ENCODE data around the gene PPME1. TPM values are rescaled to one million over a fixed set of nuclear protein-coding genes. Genes with fewer than 3 reads are reported as not detected.
"Not testable (repeated sequence)": the region's sequence is repeated elsewhere in the genome, so short reads cannot be mapped to it uniquely, and the experiment has no call there.

The PPME1 gene
- total RNA-seq, 8 experiments from 2014 or later: 34.9 to 68.7 (median 46.8) TPM

DNA sequence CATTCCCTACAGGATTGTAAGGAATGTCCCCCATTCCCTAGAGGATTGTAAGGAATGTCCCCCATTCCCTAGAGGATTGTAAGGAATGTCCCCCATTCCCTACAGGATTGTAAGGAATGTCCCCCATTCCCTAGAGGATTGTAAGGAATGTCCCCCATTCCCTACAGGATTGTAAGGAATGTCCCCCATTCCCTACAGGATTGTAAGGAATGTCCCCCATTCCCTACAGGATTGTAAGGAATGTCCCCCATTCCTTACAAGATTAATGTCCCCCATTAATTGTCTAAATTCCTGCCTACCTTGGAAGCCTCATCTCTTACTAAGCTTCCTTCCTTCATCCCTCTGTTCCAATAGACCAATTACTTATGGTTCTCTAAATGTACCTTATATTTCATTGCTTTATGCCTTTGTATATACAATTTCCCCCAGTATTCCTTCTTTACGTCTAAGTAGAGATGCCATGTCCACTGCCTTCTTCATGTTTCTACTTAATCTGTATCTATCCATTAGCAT, 31.1 kb upstream of the PPME1 start:
- WGBS, 10 experiments: 80 to 100% (median 100%) methylated on average over 1 of the region's 1 CpG; no CpG with 5 or more reads in 1 of the 10 experiments
- in situ Hi-C loops (cut with MboI; ENCODE audit: low pct_unique_long_range_greater_than_20kb in 2 of 9, low sequenced_read_pairs in 9 of 9, unreplicated experiment in 9 of 9); H3K4me3 ChIP-seq; H3K27ac ChIP-seq; ATAC-seq (replicated peaks in 6 of 8): not testable (repeated sequence)
- peaks cover 12 to 18% of the 10 kb centered on the region in 2 donors for H3K4me1 ChIP-seq (replicated peaks in 1 of 2)

DNA sequence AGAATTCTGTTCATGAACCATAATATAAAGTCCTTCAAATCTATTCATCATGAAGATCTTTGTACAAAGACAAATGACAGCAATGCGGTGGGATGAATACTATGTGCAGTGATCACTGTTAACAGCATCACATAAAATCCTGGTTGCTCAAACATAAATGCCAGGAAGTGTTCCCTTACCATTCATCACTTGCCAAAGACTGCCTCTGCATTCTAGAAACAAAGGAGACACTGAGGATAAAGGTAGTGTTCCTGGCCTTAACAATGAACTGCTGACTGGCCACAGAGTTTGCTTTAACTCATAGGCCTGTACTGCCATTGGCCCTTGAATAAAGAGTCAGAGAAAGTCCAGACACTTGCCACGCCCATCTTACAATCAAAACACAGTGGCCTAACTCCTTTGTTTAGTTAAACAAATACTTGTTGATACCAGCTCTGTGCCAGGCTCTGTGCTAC, 29.8 kb upstream of the PPME1 start:
- in situ Hi-C loops (cut with MboI; ENCODE audit: low pct_unique_long_range_greater_than_20kb in 2 of 9, low sequenced_read_pairs in 9 of 9, unreplicated experiment in 9 of 9): no loop called here
- no peak overlapping the region for H3K27ac ChIP-seq
- ATAC-seq (replicated peaks in 6 of 8): peak in 7 of 8 experiments; percentile 25 to 89 (median 85)
- H3K4me3 ChIP-seq: no peak overlapping the region
- peaks cover 12 to 18% of the 10 kb centered on the region in 2 donors for H3K4me1 ChIP-seq (replicated peaks in 1 of 2)
- WGBS, 10 experiments: 0 to 70% (median 40%) methylated on average over 1 to 2 of the region's 2 CpGs; no CpG with 5 or more reads in 5 of the 10 experiments

DNA sequence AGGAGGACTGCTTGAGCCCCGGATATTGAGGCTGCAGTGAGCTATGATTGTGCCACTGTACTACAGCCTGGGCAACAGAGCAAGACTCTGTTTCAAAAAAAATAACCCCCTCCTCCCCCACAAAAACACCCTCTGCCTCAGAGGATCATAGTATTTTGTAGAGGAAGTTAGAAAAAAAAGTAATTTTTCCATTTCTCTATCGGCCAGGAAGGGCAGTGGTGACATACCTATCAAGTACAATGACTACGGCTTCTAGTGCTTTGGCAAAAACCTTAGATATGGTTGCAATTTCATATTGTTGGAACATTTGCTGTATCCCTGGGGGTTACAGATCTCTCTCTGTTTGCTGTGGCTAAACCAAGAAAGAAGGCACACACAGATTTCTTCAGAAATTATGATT, 29.2 kb upstream of the PPME1 start:
- Histone ChIP-seq H3K4me3 (no peak overlapping the region), H3K27ac (no peak overlapping the region), H3K4me1 (replicated peaks in 1 of 2) (peaks cover 12 to 18% of the 10 kb centered on the region in 2 donors)
- in situ Hi-C loops (cut with MboI; ENCODE audit: low pct_unique_long_range_greater_than_20kb in 2 of 9, low sequenced_read_pairs in 9 of 9, unreplicated experiment in 9 of 9): no loop called here
- no peak for ATAC-seq (replicated peaks in 6 of 8)
- WGBS, 10 experiments: 80 to 100% (median 96%) methylated on average over 1 to 3 of the region's 3 CpGs; no CpG with 5 or more reads in 2 of the 10 experiments

DNA sequence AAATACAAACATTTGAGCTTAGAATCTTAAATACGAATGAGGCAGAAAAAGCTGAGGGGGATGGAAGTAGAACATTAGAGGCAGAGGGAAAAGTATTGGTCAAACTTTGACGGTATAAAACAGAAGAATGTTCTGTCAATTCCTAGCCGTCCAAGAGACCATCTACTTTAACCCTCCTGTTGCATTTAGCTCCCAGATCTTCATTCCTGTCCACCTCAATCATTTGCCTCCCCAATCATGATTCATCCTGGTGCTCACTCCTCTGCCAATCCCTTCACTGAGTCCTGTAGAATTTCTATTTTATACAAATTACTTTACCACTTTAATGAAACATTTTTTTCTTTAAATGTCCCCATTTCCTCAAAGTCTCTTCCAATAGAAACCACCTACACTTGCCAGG, 28.5 kb upstream of the PPME1 start:
- H3K4me3 ChIP-seq: no peak overlapping the region
- H3K27ac ChIP-seq: no peak overlapping the region
- WGBS, 10 experiments: 50 to 100% (median 89%) methylated on average over 2 to 3 of the region's 3 CpGs
- peaks cover 12 to 18% of the 10 kb centered on the region in 2 donors for H3K4me1 ChIP-seq (replicated peaks in 1 of 2)
- in situ Hi-C loops (cut with MboI; ENCODE audit: low pct_unique_long_range_greater_than_20kb in 2 of 9, low sequenced_read_pairs in 9 of 9, unreplicated experiment in 9 of 9): no loop called here
- no peak for ATAC-seq (replicated peaks in 6 of 8)

DNA sequence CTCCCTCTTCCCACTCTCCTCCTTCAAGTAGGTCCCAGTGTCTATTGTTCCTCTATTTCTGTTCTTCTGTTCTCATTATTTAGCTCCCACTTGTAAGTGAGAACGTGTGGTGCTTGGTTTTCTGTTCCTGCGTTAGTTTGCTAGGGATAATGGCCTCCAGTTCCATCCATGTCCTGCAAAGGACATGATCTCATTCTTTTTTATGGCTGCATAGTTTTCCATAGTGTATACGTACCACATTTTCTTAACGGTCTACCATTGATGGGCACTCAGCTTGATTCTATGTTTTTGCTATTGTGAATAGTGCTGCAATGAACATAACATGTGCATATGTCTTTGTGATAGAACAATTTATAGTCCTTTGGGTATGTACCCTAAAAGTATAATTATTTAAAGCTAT, 26.5 kb upstream of the PPME1 start:
- 94 to 100% (median 100%) methylated on average over 1 to 4 of the region's 4 CpGs for WGBS, 10 experiments
- H3K4me3 ChIP-seq: no peak overlapping the region
- ATAC-seq (replicated peaks in 6 of 8): no peak
- no peak overlapping the region for H3K27ac ChIP-seq
- peaks cover 7 to 12% of the 10 kb centered on the region in 2 donors for H3K4me1 ChIP-seq (replicated peaks in 1 of 2)
- in situ Hi-C loops (cut with MboI; ENCODE audit: low pct_unique_long_range_greater_than_20kb in 2 of 9, low sequenced_read_pairs in 9 of 9, unreplicated experiment in 9 of 9): no loop called here

DNA sequence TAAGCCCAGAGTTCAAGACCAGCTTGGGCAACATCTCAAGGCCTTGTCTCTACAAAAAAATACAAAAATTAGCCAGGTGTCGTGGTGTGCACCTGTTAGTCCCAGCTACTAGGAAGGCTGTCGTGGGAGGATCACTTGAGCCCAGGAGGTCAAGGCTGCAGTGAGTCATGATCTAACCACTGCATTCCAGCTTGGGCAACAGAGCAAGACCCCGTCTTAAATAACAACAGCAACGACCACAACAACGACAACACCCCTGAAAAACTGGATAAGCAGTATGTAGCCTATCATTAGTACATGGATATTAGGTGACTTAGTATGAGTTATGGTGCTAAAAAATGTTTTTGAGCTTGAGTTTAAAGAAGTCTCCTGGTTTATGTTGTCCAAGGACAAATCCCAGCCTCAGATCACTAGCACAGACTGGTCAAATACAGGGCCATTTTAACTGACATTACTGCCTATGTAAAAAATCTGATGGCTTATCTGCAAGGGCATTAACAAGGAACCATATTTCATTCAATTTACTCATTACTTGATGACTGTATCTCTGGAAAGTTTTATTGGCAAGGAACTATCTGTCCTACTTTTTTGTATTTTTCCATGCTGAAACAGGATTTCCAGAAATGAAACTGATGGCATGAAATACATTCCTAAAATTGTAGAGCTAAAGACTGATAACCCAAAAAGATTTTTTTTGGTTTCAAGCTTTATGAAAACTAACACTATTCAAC, 23.7 kb upstream of the PPME1 start:
- Histone ChIP-seq H3K4me3 (no peak overlapping the region), H3K4me1 (replicated peaks in 1 of 2) (no peaks in the 10 kb centered on the region), H3K27ac (no peak overlapping the region)
- no peak for ATAC-seq (replicated peaks in 6 of 8)
- in situ Hi-C loops (cut with MboI; ENCODE audit: low pct_unique_long_range_greater_than_20kb in 2 of 9, low sequenced_read_pairs in 9 of 9, unreplicated experiment in 9 of 9): no loop called here
- WGBS, 10 experiments: 80 to 100% (median 100%) methylated on average over 1 to 5 of the region's 5 CpGs; no CpG with 5 or more reads in 1 of the 10 experiments

DNA sequence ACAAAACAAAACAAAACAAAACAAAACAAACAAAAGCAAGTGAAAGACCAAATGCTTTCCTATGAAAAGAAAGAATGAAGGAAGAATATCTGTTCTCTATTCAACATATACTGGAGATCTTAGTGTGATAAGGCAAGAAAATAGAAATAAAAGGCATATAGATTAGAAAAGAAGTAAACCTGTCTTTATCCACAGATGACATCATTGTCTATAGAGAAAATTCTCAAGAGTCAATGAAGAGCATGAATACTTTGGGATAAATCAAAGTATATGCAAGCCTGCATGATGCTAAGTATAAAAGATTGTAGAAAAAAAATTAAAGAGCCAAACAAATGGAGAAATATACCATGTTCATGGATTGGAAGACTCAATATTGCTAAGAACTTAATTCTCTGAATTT, 17.9 kb upstream of the PPME1 start:
- in situ Hi-C loops (cut with MboI; ENCODE audit: low pct_unique_long_range_greater_than_20kb in 2 of 9, low sequenced_read_pairs in 9 of 9, unreplicated experiment in 9 of 9): no loop called here
- no peak overlapping the region for H3K27ac ChIP-seq
- no peaks in the 10 kb centered on the region for H3K4me1 ChIP-seq (replicated peaks in 1 of 2)
- no peak overlapping the region for H3K4me3 ChIP-seq
- ATAC-seq (replicated peaks in 6 of 8): no peak

DNA sequence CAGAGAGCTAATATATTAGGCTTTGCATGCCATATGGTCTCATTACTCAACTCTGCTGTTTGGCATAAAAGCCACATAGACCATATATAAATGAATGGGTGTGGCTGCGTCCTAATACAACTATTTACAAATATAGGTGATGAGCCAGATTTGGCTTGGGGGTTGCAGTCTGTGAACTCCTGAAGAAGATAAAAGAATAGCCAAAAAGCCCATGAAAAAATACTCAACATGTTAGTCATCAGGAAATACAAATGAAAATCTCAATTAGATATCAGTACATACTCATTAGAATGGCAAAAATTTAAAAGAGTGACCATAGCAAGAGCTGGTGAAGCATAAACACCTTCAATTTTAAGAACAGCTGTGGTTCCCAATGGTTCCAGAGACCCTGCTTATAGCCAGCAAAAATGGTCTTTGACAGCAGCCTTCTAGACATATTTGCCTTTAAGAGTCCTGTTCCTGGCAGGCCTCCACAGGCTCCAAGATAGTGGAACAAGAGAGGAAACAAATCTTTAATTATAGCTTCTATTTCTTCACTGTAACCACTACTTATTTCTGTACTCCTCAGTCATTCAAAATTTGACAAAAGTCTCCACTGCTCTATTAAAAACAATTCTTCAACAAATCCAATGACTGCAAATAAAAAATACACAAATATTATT, 16.3 kb upstream of the PPME1 start:
- WGBS, 10 experiments: 0 to 100% (median 89%) methylated on average over 1 of the region's 1 CpG; no CpG with 5 or more reads in 3 of the 10 experiments
- H3K27ac ChIP-seq: no peak overlapping the region
- in situ Hi-C loops (cut with MboI; ENCODE audit: low pct_unique_long_range_greater_than_20kb in 2 of 9, low sequenced_read_pairs in 9 of 9, unreplicated experiment in 9 of 9): no loop called here
- H3K4me1 ChIP-seq (replicated peaks in 1 of 2): no peaks in the 10 kb centered on the region
- no peak overlapping the region for H3K4me3 ChIP-seq
- peak in 1 of 8 experiments; percentile 29 for ATAC-seq (replicated peaks in 6 of 8)

DNA sequence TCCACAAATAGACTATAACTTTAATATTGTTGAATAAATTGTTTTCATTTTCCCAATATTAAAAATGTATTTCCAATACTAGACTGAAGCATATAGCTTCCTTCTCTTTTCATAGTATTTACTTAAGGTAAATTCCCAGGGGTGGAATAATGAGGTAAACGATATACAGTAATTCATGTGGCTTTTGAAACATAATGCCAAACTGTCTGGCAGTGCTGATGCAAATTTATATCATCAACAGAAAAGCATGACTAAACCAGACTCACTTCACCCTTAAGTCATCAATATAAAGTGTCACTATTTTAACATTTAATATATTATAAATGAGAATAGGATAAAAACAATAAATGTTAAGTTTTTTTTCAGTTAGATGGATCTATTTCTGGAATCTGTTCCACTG, 13.9 kb upstream of the PPME1 start:
- Histone ChIP-seq H3K27ac (no peak overlapping the region), H3K4me3 (no peak overlapping the region), H3K4me1 (replicated peaks in 1 of 2) (no peaks in the 10 kb centered on the region)
- in situ Hi-C loops (cut with MboI; ENCODE audit: low pct_unique_long_range_greater_than_20kb in 2 of 9, low sequenced_read_pairs in 9 of 9, unreplicated experiment in 9 of 9): no loop called here
- WGBS, 10 experiments: 0 to 100% (median 46%) methylated on average over 1 of the region's 1 CpG; no CpG with 5 or more reads in 2 of the 10 experiments
- ATAC-seq (replicated peaks in 6 of 8): peak in 3 of 8 experiments; percentile 36 to 87 (median 57)

DNA sequence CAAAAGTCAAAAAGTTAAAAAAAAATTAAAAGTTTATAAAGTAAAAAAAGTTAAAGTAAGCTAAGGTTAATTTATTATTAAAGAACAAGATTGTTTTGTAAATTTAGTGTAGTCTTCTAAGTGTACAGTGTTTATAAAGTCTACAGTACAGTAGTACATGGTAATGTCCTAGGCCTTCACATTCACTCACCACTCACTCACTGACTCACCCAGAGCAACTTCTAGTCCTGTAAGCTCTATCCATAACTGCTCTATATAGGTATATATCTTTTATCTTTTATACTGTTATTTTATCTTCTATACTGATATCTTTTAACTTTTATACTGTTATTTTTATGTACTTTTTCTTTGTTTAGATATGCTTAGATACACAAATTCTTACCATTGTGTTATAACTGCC, 11.4 kb upstream of the PPME1 start:
- Histone ChIP-seq H3K4me1 (replicated peaks in 1 of 2) (no peaks in the 10 kb centered on the region), H3K27ac (no peak overlapping the region), H3K4me3 (no peak overlapping the region)
- in situ Hi-C loops (cut with MboI; ENCODE audit: low pct_unique_long_range_greater_than_20kb in 2 of 9, low sequenced_read_pairs in 9 of 9, unreplicated experiment in 9 of 9): no loop called here
- no peak for ATAC-seq (replicated peaks in 6 of 8)

DNA sequence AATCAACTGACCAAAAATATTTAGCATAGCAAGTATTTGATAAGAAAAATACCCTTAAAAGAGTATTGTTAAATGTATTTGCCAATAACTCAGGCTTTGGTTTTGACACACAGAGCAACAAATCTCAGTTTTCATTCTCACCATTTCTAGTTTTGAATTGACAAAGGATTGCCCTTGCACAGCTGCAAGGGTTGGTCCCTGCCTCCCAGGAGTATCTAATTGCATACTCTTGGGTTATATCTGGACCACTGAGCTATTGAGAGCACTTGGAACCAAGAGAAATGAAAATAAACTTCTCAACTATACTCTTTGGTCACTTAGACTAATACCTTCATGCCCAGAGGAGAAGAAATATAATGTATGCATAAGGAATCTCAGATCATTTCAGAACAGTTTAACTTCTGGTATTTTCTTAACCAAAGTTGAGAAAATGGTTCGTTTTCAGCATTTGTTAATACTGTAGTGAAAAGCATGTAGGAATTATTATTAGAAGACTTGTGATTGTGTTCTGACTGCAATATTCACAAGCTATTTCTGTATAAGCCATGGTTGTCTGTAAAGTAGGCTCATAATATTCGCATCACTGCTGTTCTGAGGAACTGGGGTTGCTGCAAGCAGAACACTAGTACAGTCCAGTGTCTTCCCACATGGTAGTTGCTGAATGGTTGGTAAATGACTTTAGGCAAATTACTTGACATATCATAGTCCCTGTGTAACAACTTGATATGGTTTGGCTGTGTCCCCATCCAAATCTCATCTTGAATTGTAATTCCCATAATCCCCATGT, 8.2 kb upstream of the PPME1 start:
- H3K27ac ChIP-seq: no peak overlapping the region
- in situ Hi-C loops (cut with MboI; ENCODE audit: low pct_unique_long_range_greater_than_20kb in 2 of 9, low sequenced_read_pairs in 9 of 9, unreplicated experiment in 9 of 9): no loop called here
- H3K4me1 ChIP-seq (replicated peaks in 1 of 2): no peaks in the 10 kb centered on the region
- 60 to 100% (median 100%) methylated on average over 1 to 2 of the region's 2 CpGs; no CpG with 5 or more reads in 3 of the 10 experiments for WGBS, 10 experiments
- H3K4me3 ChIP-seq: no peak overlapping the region
- peak in 3 of 8 experiments; percentile 29 to 31 (median 30) for ATAC-seq (replicated peaks in 6 of 8)

DNA sequence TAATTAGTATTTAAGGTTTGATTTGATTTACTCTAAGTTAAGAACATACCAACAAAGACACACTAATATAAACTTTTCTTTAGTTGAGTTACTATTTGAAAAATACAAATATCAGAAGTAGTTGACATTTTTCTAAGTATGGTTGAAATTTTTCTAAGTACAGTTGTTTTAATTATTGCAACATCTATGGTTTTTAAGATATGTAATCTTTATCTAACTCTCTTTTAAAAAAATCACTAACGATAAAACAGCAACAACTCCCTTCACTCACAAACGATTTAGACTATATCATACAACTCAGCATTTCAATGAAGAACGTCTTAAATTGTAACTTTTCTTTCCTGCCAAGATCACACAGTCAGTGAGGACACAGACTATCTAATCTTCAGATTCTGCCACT, 2.3 kb upstream of the PPME1 start:
- Histone ChIP-seq H3K27ac (no peak overlapping the region), H3K4me1 (replicated peaks in 1 of 2) (peaks cover 6 to 18% of the 10 kb centered on the region in 2 donors), H3K4me3 (no peak overlapping the region)
- 39 to 100% (median 70%) methylated on average over 1 to 3 of the region's 3 CpGs for WGBS, 10 experiments
- no peak for ATAC-seq (replicated peaks in 6 of 8)
- in situ Hi-C loops (cut with MboI; ENCODE audit: low pct_unique_long_range_greater_than_20kb in 2 of 9, low sequenced_read_pairs in 9 of 9, unreplicated experiment in 9 of 9): no loop called here
